ENCODE data around the gene GRAMD1A. TPM values are rescaled to one million over a fixed set of nuclear protein-coding genes. Genes with fewer than 3 reads are reported as not detected.

GRAMD1A gene
- total RNA-seq, 2 experiments from 2014 or later = 109 to 127 TPM

- no peaks in the 10 kb centered on the region for H3K9me3 Mint-ChIP-seq (ENCODE audit: low read depth)
- CTCF ChIA-PET = no interaction called here
- H3K27me3 Mint-ChIP-seq = peaks cover 25% of the 10 kb centered on the region
- DNase-seq (peak; percentile 55), ATAC-seq (peak; percentile 70)
- peak within 1 kb of the TSS; percentile 24 for H3K4me3 Mint-ChIP-seq
- peaks cover 14% of the 10 kb centered on the region for H3K36me3 Mint-ChIP-seq
- H3K27ac Mint-ChIP-seq = no peak within 1 kb of the TSS
- H3K4me1 Mint-ChIP-seq = peaks cover 5% of the 10 kb centered on the region
Observed at GRCh38 chr19:35030257-35031071, 30.3 kb downstream of the GRAMD1A start, which contains the start of gene SCN1B. TSS of gene SCN1B (plus strand) at chr19:35030470. CDS start at chr19:35030821, 351 bp downstream.

DNA sequence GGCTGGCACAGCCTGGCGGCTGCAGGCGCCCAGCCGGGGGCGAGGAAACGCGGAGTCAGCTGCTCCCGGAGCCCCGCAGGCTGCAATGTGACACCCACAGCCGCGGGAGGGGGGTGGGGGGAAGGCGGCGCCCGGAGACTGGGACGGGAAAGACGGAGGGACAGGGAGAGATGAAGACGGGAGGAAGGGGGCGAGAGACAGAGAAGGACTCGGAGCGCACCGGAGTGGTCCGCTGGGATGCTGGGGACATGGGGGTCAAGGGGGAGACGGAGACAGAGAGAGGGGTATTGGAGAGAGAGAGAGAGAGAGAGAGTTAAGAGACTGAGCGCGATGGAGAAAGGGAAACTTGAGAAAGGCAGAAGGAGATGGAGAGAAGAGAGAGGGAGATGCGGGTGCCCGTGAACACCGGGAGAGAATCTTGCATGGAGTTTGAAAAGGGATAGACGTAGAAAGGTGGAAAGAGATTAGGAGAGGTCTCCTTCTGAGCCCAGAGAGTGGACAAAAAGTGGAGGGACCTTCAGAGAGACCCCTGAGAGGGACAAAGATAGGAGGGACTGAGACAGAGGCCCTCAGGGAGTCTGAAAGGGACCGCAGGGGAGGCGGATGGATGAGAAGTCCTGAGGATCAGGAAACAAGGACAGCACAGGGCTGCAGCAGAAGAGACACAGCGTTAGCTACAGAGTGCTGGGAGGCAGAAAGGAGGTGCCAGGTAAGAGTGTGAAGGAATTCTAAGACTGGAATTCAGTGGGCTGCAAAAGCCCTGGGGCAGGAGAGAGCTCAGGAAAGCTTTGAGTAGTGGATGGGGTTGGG, 31.2 kb downstream of the GRAMD1A start:
- no peak overlapping the region for H3K27ac Mint-ChIP-seq
- ATAC-seq (no peak), DNase-seq (no peak)
- H3K9me3 Mint-ChIP-seq (ENCODE audit: low read depth) = no peaks in the 10 kb centered on the region
- H3K36me3 Mint-ChIP-seq = peaks cover 14% of the 10 kb centered on the region
- H3K27me3 Mint-ChIP-seq = peaks cover 25% of the 10 kb centered on the region
- peaks cover 5% of the 10 kb centered on the region for H3K4me1 Mint-ChIP-seq
- CTCF ChIA-PET = no interaction called here
- H3K4me3 Mint-ChIP-seq = peak overlapping the region; percentile 24

DNA sequence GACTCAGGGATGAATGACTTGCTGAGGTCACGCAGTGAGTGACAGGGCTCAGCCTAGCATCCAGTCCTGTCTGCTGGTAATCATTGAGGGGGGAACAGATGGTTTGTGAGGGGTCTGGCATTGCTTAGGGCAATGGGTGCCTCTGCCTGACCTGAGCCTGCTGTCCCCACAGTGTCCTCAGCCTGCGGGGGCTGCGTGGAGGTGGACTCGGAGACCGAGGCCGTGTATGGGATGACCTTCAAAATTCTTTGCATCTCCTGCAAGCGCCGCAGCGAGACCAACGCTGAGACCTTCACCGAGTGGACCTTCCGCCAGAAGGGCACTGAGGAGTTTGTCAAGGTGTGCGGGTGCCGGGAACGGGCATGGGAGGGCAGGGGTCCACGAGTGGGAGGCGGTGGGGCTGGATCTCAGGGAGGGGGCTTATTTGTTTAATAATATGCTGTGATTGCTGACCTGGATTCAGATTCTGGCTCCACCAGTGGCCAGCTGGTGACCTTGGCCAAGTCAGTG, 32.3 kb downstream of the GRAMD1A start:
- Mint-ChIP-seq H3K4me1 (peaks cover 5% of the 10 kb centered on the region), H3K27me3 (peaks cover 25% of the 10 kb centered on the region), H3K9me3 (ENCODE audit: low read depth) (no peaks in the 10 kb centered on the region), H3K4me3 (no peak overlapping the region), H3K27ac (no peak overlapping the region), H3K36me3 (peaks cover 6% of the 10 kb centered on the region)
- DNase-seq (no peak), ATAC-seq (no peak)
- CTCF ChIA-PET = no interaction called here

DNA sequence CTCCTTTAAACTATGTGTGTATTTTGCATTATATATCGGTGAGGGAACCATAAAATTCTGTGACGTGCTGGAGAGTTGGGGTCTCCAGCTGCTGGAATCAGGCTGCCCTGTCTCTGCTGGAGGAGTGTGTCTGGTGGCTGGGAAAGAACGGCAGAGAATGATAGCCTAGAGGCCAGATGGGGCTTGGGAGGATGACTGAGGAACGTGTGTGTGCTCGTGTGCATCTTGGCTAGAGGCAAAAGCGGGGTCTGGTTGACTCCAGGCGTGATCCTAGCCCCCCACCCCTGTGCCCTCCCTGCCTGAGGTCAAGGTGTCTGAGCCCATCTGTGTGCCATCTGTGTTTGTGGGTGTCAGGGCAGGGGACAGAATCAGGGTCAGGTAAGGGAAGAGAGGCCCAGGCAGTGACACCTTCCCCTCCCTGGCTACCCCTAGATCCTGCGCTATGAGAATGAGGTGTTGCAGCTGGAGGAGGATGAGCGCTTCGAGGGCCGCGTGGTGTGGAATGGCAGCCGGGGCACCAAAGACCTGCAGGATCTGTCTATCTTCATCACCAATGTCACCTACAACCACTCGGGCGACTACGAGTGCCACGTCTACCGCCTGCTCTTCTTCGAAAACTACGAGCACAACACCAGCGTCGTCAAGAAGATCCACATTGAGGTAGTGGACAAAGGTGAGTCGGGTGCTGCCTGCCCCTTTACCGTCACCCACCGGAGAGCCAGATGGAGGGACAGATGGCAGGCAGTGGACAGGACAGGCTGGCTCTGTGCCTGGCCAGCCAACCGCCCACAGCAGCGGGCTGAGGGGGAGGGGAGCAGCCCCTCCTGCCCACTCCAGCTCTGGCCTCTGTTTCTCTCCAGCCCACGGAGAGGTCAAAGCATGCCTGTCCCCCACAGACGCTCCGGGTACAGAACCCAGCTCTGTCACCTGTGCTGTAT, 33.2 kb downstream of the GRAMD1A start:
- Mint-ChIP-seq H3K36me3 (peaks cover 2% of the 10 kb centered on the region), H3K27me3 (peaks cover 27% of the 10 kb centered on the region), H3K4me1 (peaks cover 5% of the 10 kb centered on the region), H3K9me3 (ENCODE audit: low read depth) (no peaks in the 10 kb centered on the region), H3K4me3 (no peak overlapping the region), H3K27ac (no peak overlapping the region)
- DNase-seq (no peak), ATAC-seq (no peak)
- CTCF ChIA-PET = interaction anchor here (2.9 kb wide), 1 partner anchor 10 kb away, joined by 12 read pairs; no protein-coding TSS in a partner anchor

DNA sequence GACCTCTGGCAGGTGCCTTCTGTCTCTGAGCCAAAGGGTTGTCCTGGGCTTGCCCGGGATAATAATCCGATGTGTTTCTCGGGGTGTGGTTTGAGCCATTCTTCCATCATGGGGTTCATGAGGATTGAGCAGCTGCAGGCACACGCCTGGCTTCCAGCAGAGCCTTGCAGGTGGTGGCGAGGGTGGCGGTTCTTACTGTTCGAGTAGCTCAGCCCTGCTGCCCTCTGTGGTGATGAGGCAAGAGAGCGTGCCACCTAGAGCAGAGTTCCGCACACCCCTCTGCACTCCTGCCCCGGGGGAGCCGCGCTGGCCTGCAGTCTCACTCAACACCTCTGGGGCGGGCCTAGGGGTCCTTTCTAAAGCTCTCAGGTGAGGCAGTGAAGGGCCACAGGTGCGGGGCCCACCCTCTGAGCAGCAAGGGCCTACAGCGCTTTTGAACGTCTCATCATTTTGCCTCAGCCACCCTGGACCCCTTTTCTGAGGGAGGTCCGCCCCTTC, 33.9 kb downstream of the GRAMD1A start:
- Mint-ChIP-seq H3K4me1 (peaks cover 5% of the 10 kb centered on the region), H3K36me3 (no peaks in the 10 kb centered on the region), H3K27ac (no peak overlapping the region), H3K9me3 (ENCODE audit: low read depth) (no peaks in the 10 kb centered on the region), H3K27me3 (peaks cover 29% of the 10 kb centered on the region), H3K4me3 (no peak overlapping the region)
- no peak for DNase-seq
- CTCF ChIA-PET = interaction anchor here (2.9 kb wide), 1 partner anchor 10 kb away, joined by 12 read pairs; no protein-coding TSS in a partner anchor
- no peak for ATAC-seq

DNA sequence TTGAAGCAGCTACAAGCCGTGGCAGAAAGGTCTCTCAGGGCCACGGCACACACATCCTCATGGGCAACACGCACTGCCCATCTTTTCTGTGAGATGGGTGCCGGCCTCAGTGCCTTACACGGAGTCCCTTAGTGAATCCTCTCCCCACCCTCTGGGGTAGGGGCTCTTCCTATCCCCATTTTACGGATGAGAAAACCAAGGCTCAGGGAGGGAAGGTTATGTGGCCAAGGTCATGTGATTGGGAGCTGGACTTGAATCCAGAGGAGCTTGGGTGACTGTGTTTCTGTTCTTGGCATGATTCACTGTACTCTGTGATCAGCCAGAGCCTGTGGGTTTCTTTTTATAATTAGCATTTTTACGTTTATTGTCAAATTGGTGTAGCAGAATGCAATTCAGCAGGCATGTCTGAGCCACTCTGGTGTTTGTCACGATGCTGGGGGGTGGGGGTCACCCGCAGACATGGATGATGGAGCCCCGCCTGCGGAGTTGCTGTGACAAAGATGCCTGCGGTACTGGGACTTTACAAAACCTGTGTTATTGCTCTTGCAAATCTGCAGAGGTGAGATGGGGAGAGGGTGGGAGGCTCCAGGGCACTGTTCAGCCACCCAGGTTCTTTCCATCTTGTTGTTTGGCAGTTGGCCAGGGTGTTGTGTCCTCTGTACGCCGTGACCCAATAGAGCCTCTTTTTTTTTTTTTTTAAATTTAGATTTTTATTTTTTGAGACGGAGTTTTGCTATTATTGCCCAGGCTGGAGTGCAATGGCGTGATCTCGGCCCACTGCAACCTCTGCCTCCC, 34.7 kb downstream of the GRAMD1A start:
- Mint-ChIP-seq H3K4me1 (peaks cover 4% of the 10 kb centered on the region), H3K36me3 (no peaks in the 10 kb centered on the region), H3K9me3 (ENCODE audit: low read depth) (no peaks in the 10 kb centered on the region), H3K4me3 (no peak overlapping the region), H3K27me3 (peaks cover 26% of the 10 kb centered on the region), H3K27ac (no peak overlapping the region)
- DNase-seq = no peak
- no peak for ATAC-seq
- CTCF ChIA-PET = interaction anchor here (2.9 kb wide), 1 partner anchor 9 kb away, joined by 12 read pairs; no protein-coding TSS in a partner anchor

DNA sequence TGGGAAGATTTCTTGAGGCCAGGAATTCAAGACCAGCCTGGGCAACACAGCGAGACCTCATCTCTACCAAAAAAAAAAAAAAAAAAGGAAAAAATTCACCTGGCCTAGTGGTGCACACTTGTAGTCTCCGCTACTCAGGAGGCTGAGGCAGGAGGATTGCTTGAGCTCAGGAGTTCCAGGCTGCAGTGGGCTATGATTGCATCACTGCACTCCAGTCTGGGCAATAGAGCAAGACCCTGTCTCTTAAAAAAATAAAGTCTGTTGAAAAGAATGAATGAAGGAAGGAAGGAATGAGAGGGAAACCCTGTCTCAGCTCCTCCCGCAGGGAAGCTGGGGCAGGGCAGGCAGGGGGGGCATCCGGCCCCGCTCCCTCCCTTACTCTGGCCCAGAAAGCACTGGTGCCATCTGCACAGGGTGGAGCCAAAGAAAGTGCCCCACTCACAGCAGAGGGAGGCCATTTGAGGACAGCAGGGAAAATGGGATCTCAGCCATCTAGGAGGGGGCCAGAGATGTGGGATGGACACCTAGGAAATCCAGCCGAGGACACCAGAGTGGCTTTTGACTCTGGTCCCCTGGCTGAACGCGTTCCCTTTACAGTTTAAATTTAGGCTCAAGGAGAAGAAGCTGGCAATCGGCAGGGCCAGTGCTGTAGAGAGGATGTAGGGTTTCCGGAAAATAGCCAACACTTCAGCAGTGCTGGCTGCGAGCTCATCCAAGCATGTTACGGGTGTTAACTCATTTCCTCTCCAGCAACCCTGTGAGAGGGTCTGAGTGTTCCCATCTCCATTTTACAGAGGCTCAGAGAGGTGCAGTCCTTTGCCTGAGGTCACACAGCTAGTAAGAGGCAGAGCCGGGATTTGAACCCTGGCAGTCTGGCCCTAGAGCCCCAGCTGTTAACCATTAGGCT, 37.8 kb downstream of the GRAMD1A start:
- no peaks in the 10 kb centered on the region for H3K9me3 Mint-ChIP-seq (ENCODE audit: low read depth)

GRCh38 chr19:35038623-35039512, 38.7 kb downstream of the GRAMD1A start:
- H3K4me1 Mint-ChIP-seq = peaks cover 10% of the 10 kb centered on the region
- ATAC-seq (no peak), DNase-seq (no peak)
- H3K27me3 Mint-ChIP-seq = peaks cover 14% of the 10 kb centered on the region
- no peak overlapping the region for H3K4me3 Mint-ChIP-seq
- H3K9me3 Mint-ChIP-seq (ENCODE audit: low read depth) = no peaks in the 10 kb centered on the region
- no peaks in the 10 kb centered on the region for H3K36me3 Mint-ChIP-seq
- CTCF ChIA-PET = interaction anchor here (1.2 to 1.8 kb wide), 3 partner anchors 17 to 72 kb away, joined by 3 to 6 read pairs (median 5); no protein-coding TSS in a partner anchor
- no peak overlapping the region for H3K27ac Mint-ChIP-seq

More for the DNA sequence above, 37.8 kb downstream of the GRAMD1A start:
- DNase-seq = no peak
- CTCF ChIA-PET = interaction anchor here (1.2 to 1.8 kb wide), 3 partner anchors 17 to 73 kb away, joined by 3 to 6 read pairs (median 5); no protein-coding TSS in a partner anchor
- Mint-ChIP-seq H3K4me1 (peaks cover 10% of the 10 kb centered on the region), H3K4me3 (no peak overlapping the region), H3K27ac (peak overlapping the region; percentile 27), H3K27me3 (peaks cover 15% of the 10 kb centered on the region), H3K36me3 (no peaks in the 10 kb centered on the region)
- no peak for ATAC-seq

GRCh38 chr19:35039881-35040825, 40.0 kb downstream of the GRAMD1A start:
- ATAC-seq (peak; percentile 37), DNase-seq (no peak)
- Mint-ChIP-seq H3K4me1 (peaks cover 10% of the 10 kb centered on the region), H3K36me3 (no peaks in the 10 kb centered on the region), H3K27ac (no peak overlapping the region), H3K27me3 (peaks cover 14% of the 10 kb centered on the region), H3K4me3 (no peak overlapping the region), H3K9me3 (ENCODE audit: low read depth) (no peaks in the 10 kb centered on the region)
- CTCF ChIA-PET = interaction anchor here (1.8 kb wide), 1 partner anchor 27 kb away, joined by 5 read pairs; no protein-coding TSS in a partner anchor

Data from activated CD8-positive, alpha-beta memory T cell treated with anti-CD3 and anti-CD28 coated beads, Interleukin-2, amount 10 ng/mL, durations not matched to agents 7 days and 5 days (primary cell).